ENCODE measurements around the gene GABRA4.

Gene GABRA4

GRCh38 chr4:46908148-46908547 lies 85.2 kb downstream of the GABRA4 start:
- DNase-seq (ENCODE audit: low read depth), result no peak
- TF ChIP-seq MYC (IDR thresholded peaks at IDR 0.05; ENCODE audit: low read depth, low read length), result no peak
- TF ChIP-seq CTCF (IDR thresholded peaks at IDR 0.05; ENCODE audit: low read depth, low read length), result no peak
- no peak for TF ChIP-seq POLR2A (IDR thresholded peaks at IDR 0.05; ENCODE audit: extremely low read depth, insufficient read length)
- TF ChIP-seq MAX (IDR thresholded peaks at IDR 0.05; ENCODE audit: low read depth, low read length), result no peak
- H3K4me3 ChIP-seq (ENCODE audit: low read depth, low read length), result no peak overlapping the region

- DNase-seq (ENCODE audit: low read depth), result no peak
- TF ChIP-seq POLR2A (IDR thresholded peaks at IDR 0.05; ENCODE audit: extremely low read depth, insufficient read length) (no peak), CTCF (IDR thresholded peaks at IDR 0.05; ENCODE audit: low read depth, low read length) (no peak), MYC (IDR thresholded peaks at IDR 0.05; ENCODE audit: low read depth, low read length) (no peak)
- no peak overlapping the region for H3K4me3 ChIP-seq (ENCODE audit: low read depth, low read length)
These were observed 93.3 kb downstream of the GABRA4 start for GRCh38 chr4:46900082-46900481.

GRCh38 chr4:46894826-46895225 lies 98.6 kb downstream of the GABRA4 start:
- H3K4me3 ChIP-seq (ENCODE audit: low read depth, low read length), result no peak overlapping the region
- TF ChIP-seq CTCF (IDR thresholded peaks at IDR 0.05; ENCODE audit: low read depth, low read length) (no peak), MAX (IDR thresholded peaks at IDR 0.05; ENCODE audit: low read depth, low read length) (no peak)
- DNase-seq (ENCODE audit: low read depth), result peak; percentile 50

GRCh38 chr4:46890056-46890455 lies 103.3 kb downstream of the GABRA4 start:
- TF ChIP-seq CTCF (IDR thresholded peaks at IDR 0.05; ENCODE audit: low read depth, low read length) (no peak), POLR2A (IDR thresholded peaks at IDR 0.05; ENCODE audit: extremely low read depth, insufficient read length) (no peak), MYC (IDR thresholded peaks at IDR 0.05; ENCODE audit: low read depth, low read length) (no peak), MAX (IDR thresholded peaks at IDR 0.05; ENCODE audit: low read depth, low read length) (no peak)
- no peak for DNase-seq (ENCODE audit: low read depth)
- H3K4me3 ChIP-seq (ENCODE audit: low read depth, low read length), result no peak overlapping the region

- no peak for DNase-seq (ENCODE audit: low read depth)
- H3K4me3 ChIP-seq (ENCODE audit: low read depth, low read length), result no peak overlapping the region
- TF ChIP-seq CTCF (IDR thresholded peaks at IDR 0.05; ENCODE audit: low read depth, low read length), result no peak
- TF ChIP-seq MYC (IDR thresholded peaks at IDR 0.05; ENCODE audit: low read depth, low read length), result no peak
- no peak for TF ChIP-seq POLR2A (IDR thresholded peaks at IDR 0.05; ENCODE audit: extremely low read depth, insufficient read length)
- TF ChIP-seq MAX (IDR thresholded peaks at IDR 0.05; ENCODE audit: low read depth, low read length), result no peak
These were observed 104.0 kb downstream of the GABRA4 start for GRCh38 chr4:46889410-46889809.

GRCh38 chr4:46886711-46887110 lies 106.7 kb downstream of the GABRA4 start:
- peak; percentile 31 for DNase-seq (ENCODE audit: low read depth)
- no peak overlapping the region for H3K4me3 ChIP-seq (ENCODE audit: low read depth, low read length)
- TF ChIP-seq CTCF (IDR thresholded peaks at IDR 0.05; ENCODE audit: low read depth, low read length), result peak; percentile 12
- TF ChIP-seq MAX (IDR thresholded peaks at IDR 0.05; ENCODE audit: low read depth, low read length), result no peak

Measured in NB4 (cell line).